Right cardiac atrium (tissue), 5 donors: ENCODE measurements around the gene FURIN. TPM values are rescaled to one million over a fixed set of nuclear protein-coding genes. Genes with fewer than 3 reads are reported as not detected.

Experiments
- ATAC-seq, 2 donors: fragments of 200-7000 bp; cut with Tn5 transposase; one replicate each; pipeline versions ENCODE4 v1.8.0 to v1.9.1; 2020; ENCODE audit warnings: moderate library complexity in 2 of 2, mild to moderate bottlenecking in 1 of 2
- DNase-seq, 3 donors: peaks; one replicate each; pipeline ENCODE4 v3.0.0-alpha.2; 2020
- H3K27ac ChIP-seq: one replicate; pipeline ENCODE4 v1.5.1; 2013; ENCODE audit warnings: mild to moderate bottlenecking, low read length, control low read depth, moderate library complexity
- H3K27me3 ChIP-seq: one replicate; pipeline ENCODE4 v1.6.1; 2013; ENCODE audit not compliant: control insufficient read depth, insufficient read depth
- H3K4me1 ChIP-seq: one replicate; pipeline ENCODE4 v1.6.1; 2013; ENCODE audit warnings: low read length; ENCODE audit not compliant: control insufficient read depth, insufficient read depth
- H3K4me3 ChIP-seq: one replicate; pipeline ENCODE4 v1.5.1; 2013; ENCODE audit warnings: low read length, control low read depth
- H3K9me3 ChIP-seq: one replicate; pipeline ENCODE4 v1.6.1; 2013; ENCODE audit warnings: low read length; ENCODE audit not compliant: control insufficient read depth
- WGBS: extraction: QIAGEN DNeasy Blood & Tissue Kit; methylation state at CpG from one replicate; pipeline ENCODE4 v1.1.7; 2013; 5-methylcytosine and 5-hydroxymethylcytosine counted together
- intact Hi-C, 4 donors: fragments of 100-400 bp; cut with DNase I; formaldehyde crosslinking; loops; one replicate each; pipeline versions ENCODE4 v1.11.0 to v1.14.0; 2022 to 2023
- polyA plus RNA-seq: library from polyadenylated mRNA; stranded (reverse); fragments of 200-250 nt; gene quantifications from one replicate; pipeline ENCODE4 v1.2.3, GENCODE V29; 2013
- total RNA-seq, 4 donors: library from RNA; stranded (reverse); fragmentation: NEBNext Ultra II Directional; extraction: Animal tissue kit (Norgen Biotek cat#: 25700); gene quantifications; one replicate each; pipeline ENCODE4 v1.2.1, GENCODE V29; 2021
- donor health status: healthy with polysubstance abuse.
- donor health status: DM: no; HTN: yes; CAD: no.
- donor health status: DM: no; HTN: no; CAD: no.
- donor health status: DM: no; HTN: yes; CAD: no; lungs with severe emphysema.
- donor health status: DM: yes; HTN: yes; CAD: no.

Gene FURIN
- total and polyA plus RNA-seq, 5 donors: 57.4 to 69.0 (median 60.1) TPM

- no peaks in the 10 kb centered on the region for H3K27me3 ChIP-seq
- peaks cover 4% of the 10 kb centered on the region for H3K4me1 ChIP-seq
- WGBS: 30% methylated on average over 16 of the region's 16 CpGs
- H3K9me3 ChIP-seq: no peaks in the 10 kb centered on the region
- H3K4me3 ChIP-seq: peak overlapping the region; percentile 66
- intact Hi-C loops: loop anchor here in 3 of 4 donors (1.0 to 10.0 kb wide), 5 partner anchors 168 to 238 kb away; partner anchors contain the start of gene BLM (in 2 of the 3)
- H3K27ac ChIP-seq: peak overlapping the region; percentile 92
- peak; percentile 3 to 4 for ATAC-seq
- DNase-seq: no peak
These were observed 16.5 kb downstream of the FURIN start for GRCh38 chr15:90884719-90885431.

- peak overlapping the region; percentile 92 for H3K27ac ChIP-seq
- no peaks in the 10 kb centered on the region for H3K27me3 ChIP-seq
- WGBS: 44% methylated on average over 23 of the region's 23 CpGs
- peak; percentile 82 to 94 (median 93) for DNase-seq
- no peaks in the 10 kb centered on the region for H3K9me3 ChIP-seq
- peaks cover 4% of the 10 kb centered on the region for H3K4me1 ChIP-seq
- peak overlapping the region; percentile 66 for H3K4me3 ChIP-seq
- peak; percentile 62 to 66 for ATAC-seq
- intact Hi-C loops: loop anchor here (1.0 to 10.0 kb wide), 5 partner anchors 168 to 238 kb away; partner anchors contain the start of gene BLM (in 2 of the 4)
These were observed 17.3 kb downstream of the FURIN start for GRCh38 chr15:90885432-90886290.

GRCh38 chr15:90886291-90886614 is 17.9 kb downstream of the FURIN start:
- Histone ChIP-seq H3K9me3 (no peaks in the 10 kb centered on the region), H3K27me3 (no peaks in the 10 kb centered on the region), H3K27ac (no peak overlapping the region), H3K4me3 (no peak overlapping the region), H3K4me1 (peaks cover 4% of the 10 kb centered on the region)
- WGBS: 31% methylated on average over 5 of the region's 5 CpGs
- DNase-seq (no peak), ATAC-seq (no peak)
- intact Hi-C loops: loop anchor here (1.0 to 10.0 kb wide), 4 partner anchors 169 to 239 kb away; partner anchors contain the start of gene BLM (in 2 of the 4)

GRCh38 chr15:90887037-90887481 is 18.7 kb downstream of the FURIN start:
- H3K27me3 ChIP-seq: no peaks in the 10 kb centered on the region
- ATAC-seq: no peak
- H3K27ac ChIP-seq: no peak overlapping the region
- 92% methylated on average over 13 of the region's 13 CpGs for WGBS
- intact Hi-C loops: loop anchor here in 3 of 4 donors (5.0 to 10.0 kb wide), 3 partner anchors 170 to 240 kb away; partner anchors contain the start of gene BLM (in 2 of the 3)
- H3K4me1 ChIP-seq: peaks cover 4% of the 10 kb centered on the region
- DNase-seq: peak in 2 of 3 donors; percentile 10 to 42
- no peaks in the 10 kb centered on the region for H3K9me3 ChIP-seq
- H3K4me3 ChIP-seq: no peak overlapping the region

- Histone ChIP-seq H3K27ac (no peak overlapping the region), H3K27me3 (no peaks in the 10 kb centered on the region), H3K9me3 (no peaks in the 10 kb centered on the region), H3K4me3 (no peak overlapping the region), H3K4me1 (no peaks in the 10 kb centered on the region)
- intact Hi-C loops: loop anchor here in 3 of 4 donors (5.0 to 10.0 kb wide), 3 partner anchors 172 to 242 kb away; partner anchors contain the start of gene BLM (in 2 of the 3)
- ATAC-seq: no peak
- DNase-seq: peak in 1 of 3 donors; percentile 39
- WGBS: 92% methylated on average over 18 of the region's 18 CpGs
These were observed 20.9 kb downstream of the FURIN start for GRCh38 chr15:90889313-90889730.

GRCh38 chr15:90889736-90890456 is 21.5 kb downstream of the FURIN start:
- Histone ChIP-seq H3K4me3 (no peak overlapping the region), H3K27ac (no peak overlapping the region), H3K9me3 (no peaks in the 10 kb centered on the region), H3K4me1 (no peaks in the 10 kb centered on the region), H3K27me3 (no peaks in the 10 kb centered on the region)
- DNase-seq (peak in 2 of 3 donors; percentile 46 to 57), ATAC-seq (no peak)
- 90% methylated on average over 31 of the region's 31 CpGs for WGBS
- intact Hi-C loops: loop anchor here in 3 of 4 donors (5.0 to 10.0 kb wide), 3 partner anchors 173 to 243 kb away; partner anchors contain the start of gene BLM (in 2 of the 3)

- no peaks in the 10 kb centered on the region for H3K4me1 ChIP-seq
- no peaks in the 10 kb centered on the region for H3K27me3 ChIP-seq
- ATAC-seq: no peak
- no peak for DNase-seq
- H3K27ac ChIP-seq: no peak overlapping the region
- 88% methylated on average over 12 of the region's 12 CpGs for WGBS
- no peak overlapping the region for H3K4me3 ChIP-seq
- no peaks in the 10 kb centered on the region for H3K9me3 ChIP-seq
- intact Hi-C loops: no loop called here
These were observed 22.5 kb downstream of the FURIN start for GRCh38 chr15:90890839-90891238.

GRCh38 chr15:90891346-90891949 is 23.1 kb downstream of the FURIN start:
- ATAC-seq (no peak), DNase-seq (peak in 1 of 3 donors; percentile 26)
- Histone ChIP-seq H3K9me3 (no peaks in the 10 kb centered on the region), H3K4me1 (no peaks in the 10 kb centered on the region), H3K27ac (no peak overlapping the region), H3K4me3 (no peak overlapping the region), H3K27me3 (no peaks in the 10 kb centered on the region)
- intact Hi-C loops: no loop called here
- 89% methylated on average over 8 of the region's 8 CpGs for WGBS

- Histone ChIP-seq H3K27me3 (no peaks in the 10 kb centered on the region), H3K4me3 (no peak overlapping the region), H3K27ac (no peak overlapping the region), H3K4me1 (no peaks in the 10 kb centered on the region), H3K9me3 (no peaks in the 10 kb centered on the region)
- intact Hi-C loops: no loop called here
- no peak for ATAC-seq
- 95% methylated on average over 11 of the region's 11 CpGs for WGBS
- peak in 2 of 3 donors; percentile 29 to 46 for DNase-seq
These were observed 23.6 kb downstream of the FURIN start for GRCh38 chr15:90892023-90892422.
